ENCODE data around the gene TBX1.

Gene TBX1

GRCh38 chr22:19782533-19782932 is 22.0 kb downstream of the TBX1 start:
- DNase-seq: no peak
- Histone ChIP-seq H3K27me3 (ENCODE audit: insufficient read depth, low read depth, severe bottlenecking) (no peaks in the 10 kb centered on the region), H3K27ac (no peak overlapping the region), H3K4me3 (ENCODE audit: low read depth, low read length) (no peak overlapping the region), H3K36me3 (no peaks in the 10 kb centered on the region), H3K9me3 (ENCODE audit: severe bottlenecking) (no peaks in the 10 kb centered on the region)
- TF ChIP-seq CTCF (IDR thresholded peaks at IDR 0.05; ENCODE audit: low read depth, low read length): no peak

GRCh38 chr22:19783586-19784383 is 23.2 kb downstream of the TBX1 start:
- Histone ChIP-seq H3K27ac (no peak overlapping the region), H3K4me3 (ENCODE audit: low read depth, low read length) (no peak overlapping the region), H3K9me3 (ENCODE audit: severe bottlenecking) (no peaks in the 10 kb centered on the region), H3K27me3 (ENCODE audit: insufficient read depth, low read depth, severe bottlenecking) (no peaks in the 10 kb centered on the region), H3K36me3 (no peaks in the 10 kb centered on the region; the same call in 1 of the 2 replicates)
- DNase-seq: no peak
- no peak for TF ChIP-seq CTCF (IDR thresholded peaks at IDR 0.05; ENCODE audit: low read depth, low read length)

- no peak for TF ChIP-seq CTCF (IDR thresholded peaks at IDR 0.05; ENCODE audit: low read depth, low read length)
These were observed 24.0 kb downstream of the TBX1 start for GRCh38 chr22:19784384-19785175.

GRCh38 chr22:19785461-19786263 is 25.1 kb downstream of the TBX1 start:
- TF ChIP-seq CTCF (IDR thresholded peaks at IDR 0.05; ENCODE audit: low read depth, low read length): no peak
- no peak overlapping the region for H3K4me3 ChIP-seq (ENCODE audit: low read depth, low read length)
- H3K27me3 ChIP-seq (ENCODE audit: insufficient read depth, low read depth, severe bottlenecking): no peaks in the 10 kb centered on the region
- peaks cover 4% of the 10 kb centered on the region for H3K9me3 ChIP-seq (ENCODE audit: severe bottlenecking)
- H3K27ac ChIP-seq: no peak overlapping the region
- DNase-seq: no peak
- H3K36me3 ChIP-seq: no peaks in the 10 kb centered on the region; the same call in 1 of the 2 replicates

More at GRCh38 chr22:19784384-19785175, 24.0 kb downstream of the TBX1 start:
- H3K9me3 ChIP-seq (ENCODE audit: severe bottlenecking): no peaks in the 10 kb centered on the region
- H3K27me3 ChIP-seq (ENCODE audit: insufficient read depth, low read depth, severe bottlenecking): no peaks in the 10 kb centered on the region
- no peaks in the 10 kb centered on the region; the same call in 1 of the 2 replicates for H3K36me3 ChIP-seq
- no peak overlapping the region for H3K4me3 ChIP-seq (ENCODE audit: low read depth, low read length)
- DNase-seq: no peak
- no peak overlapping the region for H3K27ac ChIP-seq

- DNase-seq: no peak
- H3K36me3 ChIP-seq: no peaks in the 10 kb centered on the region; the same call in 1 of the 2 replicates
- no peak for TF ChIP-seq CTCF (IDR thresholded peaks at IDR 0.05; ENCODE audit: low read depth, low read length)
- H3K27ac ChIP-seq: no peak overlapping the region
- no peak overlapping the region for H3K4me3 ChIP-seq (ENCODE audit: low read depth, low read length)
- H3K27me3 ChIP-seq (ENCODE audit: insufficient read depth, low read depth, severe bottlenecking): no peaks in the 10 kb centered on the region
- H3K9me3 ChIP-seq (ENCODE audit: severe bottlenecking): peaks cover 4% of the 10 kb centered on the region
These were observed 25.6 kb downstream of the TBX1 start for GRCh38 chr22:19786264-19786585.

Measured in WERI-Rb-1 (cell line).